Mammary epithelial cell (primary cell): ENCODE data around the gene SERPINB6.

Source experiments
- EZH2 ChIP-seq: IDR thresholded peaks from 2 replicates; pipeline ENCODE4 v1.6.1; 2012; ENCODE audit warnings: low read length, inconsistent platforms, borderline replicate concordance
- TF ChIP-seq, protein P1 (sequence below), 2 donors: IDR thresholded peaks in 1 of 2; conservative IDR thresholded peaks in 1 of 2; 2 replicates each; pipeline ENCODE4 v1.5.1; 2011 to 2012; ENCODE audit warnings: inconsistent platforms in 2 of 2, low read length in 2 of 2, mild to moderate bottlenecking in 2 of 2, control low read depth in 1 of 2, low read depth in 1 of 2; ENCODE audit not compliant: insufficient read depth in 1 of 2; ENCODE audit errors: extremely low read depth in 1 of 2

DNA sequence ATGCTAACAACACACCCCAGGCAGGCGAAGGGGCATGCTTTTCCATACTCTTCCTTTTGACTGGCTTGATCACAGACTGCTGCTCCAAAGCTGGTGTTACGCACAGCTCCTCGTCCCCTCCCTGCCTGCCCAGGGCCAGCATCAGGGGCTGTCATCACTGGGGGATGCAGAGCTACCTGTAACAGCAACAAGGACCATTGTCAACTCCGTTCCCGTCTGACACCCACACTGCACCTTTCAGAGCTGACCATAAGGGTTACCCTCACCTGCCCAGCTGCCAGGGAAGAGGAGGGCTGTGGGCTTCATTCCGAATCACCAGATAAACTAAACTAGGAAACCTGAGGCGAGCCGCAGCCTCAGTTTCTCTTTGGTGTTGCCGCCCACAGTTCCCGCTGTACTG is 43.8 kb upstream of the SERPINB6 start:
- TF ChIP-seq, protein P1, sequence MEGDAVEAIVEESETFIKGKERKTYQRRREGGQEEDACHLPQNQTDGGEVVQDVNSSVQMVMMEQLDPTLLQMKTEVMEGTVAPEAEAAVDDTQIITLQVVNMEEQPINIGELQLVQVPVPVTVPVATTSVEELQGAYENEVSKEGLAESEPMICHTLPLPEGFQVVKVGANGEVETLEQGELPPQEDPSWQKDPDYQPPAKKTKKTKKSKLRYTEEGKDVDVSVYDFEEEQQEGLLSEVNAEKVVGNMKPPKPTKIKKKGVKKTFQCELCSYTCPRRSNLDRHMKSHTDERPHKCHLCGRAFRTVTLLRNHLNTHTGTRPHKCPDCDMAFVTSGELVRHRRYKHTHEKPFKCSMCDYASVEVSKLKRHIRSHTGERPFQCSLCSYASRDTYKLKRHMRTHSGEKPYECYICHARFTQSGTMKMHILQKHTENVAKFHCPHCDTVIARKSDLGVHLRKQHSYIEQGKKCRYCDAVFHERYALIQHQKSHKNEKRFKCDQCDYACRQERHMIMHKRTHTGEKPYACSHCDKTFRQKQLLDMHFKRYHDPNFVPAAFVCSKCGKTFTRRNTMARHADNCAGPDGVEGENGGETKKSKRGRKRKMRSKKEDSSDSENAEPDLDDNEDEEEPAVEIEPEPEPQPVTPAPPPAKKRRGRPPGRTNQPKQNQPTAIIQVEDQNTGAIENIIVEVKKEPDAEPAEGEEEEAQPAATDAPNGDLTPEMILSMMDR (conservative IDR thresholded peaks at IDR 0.05 in 1 of 2, IDR thresholded peaks at IDR 0.05 in 1 of 2; ENCODE audit: extremely low read depth in 1 of 2, insufficient read depth in 1 of 2, low read depth in 1 of 2, low read length in 2 of 2), result no peak
- no peak for TF ChIP-seq EZH2
